Measurements from ENCODE around the gene VAV2. TPM values are rescaled to one million over a fixed set of nuclear protein-coding genes. Genes with fewer than 3 reads are reported as not detected.
A peak's percentile ranks its signal among the peaks of the same experiment; 100 is the strongest.

The VAV2 gene
- total and polyA plus RNA-seq, 4 donors = 13.0 to 28.2 (median 16.3) TPM

DNA sequence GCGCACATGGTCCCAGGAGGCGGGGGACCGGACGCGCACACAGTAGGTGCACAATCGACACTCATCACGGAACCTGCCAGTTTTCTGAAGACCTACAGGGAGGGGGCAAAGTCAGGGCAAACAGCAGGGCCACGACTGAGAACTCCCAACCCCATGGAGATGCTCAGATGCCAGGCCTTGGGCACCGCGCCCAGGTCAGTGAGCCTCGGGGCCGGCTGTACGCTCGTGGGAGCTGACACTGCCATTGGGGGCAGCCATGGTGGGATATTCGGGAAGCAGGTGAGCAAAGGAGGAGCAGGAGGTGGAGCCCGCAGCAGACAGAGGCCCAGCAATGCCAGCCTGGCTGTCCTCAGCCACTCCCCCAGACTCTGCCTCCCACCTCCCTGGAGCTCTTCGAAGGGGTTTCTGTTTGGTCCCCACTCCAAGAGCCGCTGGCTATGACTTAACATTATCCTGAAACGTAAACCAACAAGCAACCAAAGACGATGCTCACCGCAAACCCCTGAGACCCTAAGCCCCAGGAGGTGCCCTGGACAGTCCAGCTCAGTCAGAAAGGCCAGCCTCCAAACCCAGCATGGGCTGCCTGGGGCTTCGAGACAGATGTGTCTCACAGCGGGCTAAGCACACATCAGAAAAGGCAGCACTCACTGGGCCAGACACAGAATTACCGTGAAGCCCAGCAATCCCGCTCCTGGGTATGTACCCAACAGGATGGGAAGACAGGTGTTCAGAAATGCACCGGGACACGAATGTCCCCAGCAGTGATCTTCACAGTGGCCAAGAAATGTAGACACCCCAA lies 78.4 kb downstream of the VAV2 start:
- Histone ChIP-seq H3K9ac (ENCODE audit: insufficient read depth in 1 of 2, low read length in 2 of 2) (no peak overlapping the region), H3K36me3 (ENCODE audit: control insufficient read depth in 4 of 4, insufficient read depth in 4 of 4, low read length in 4 of 4) (peaks cover 0 to 2% (median 0%) of the 10 kb centered on the region in 4 donors), H3K4me1 (ENCODE audit: control insufficient read depth in 5 of 5, insufficient read depth in 5 of 5, low read length in 5 of 5) (peaks cover 0 to 29% (median 16%) of the 10 kb centered on the region in 5 donors), H3K27me3 (ENCODE audit: control insufficient read depth in 3 of 3, insufficient read depth in 3 of 3, low read length in 2 of 3) (no peaks in the 10 kb centered on the region), H3K27ac (ENCODE audit: low read depth in 1 of 2, low read length in 1 of 2) (no peak overlapping the region), H3K9me3 (ENCODE audit: control insufficient read depth in 4 of 4, insufficient read depth in 3 of 4, low read length in 3 of 4) (no peaks in the 10 kb centered on the region), H3K4me3 (no peak overlapping the region)
- WGBS, 2 donors = 89% methylated on average over 27 of the region's 27 CpGs
- TF ChIP-seq, protein P1, sequence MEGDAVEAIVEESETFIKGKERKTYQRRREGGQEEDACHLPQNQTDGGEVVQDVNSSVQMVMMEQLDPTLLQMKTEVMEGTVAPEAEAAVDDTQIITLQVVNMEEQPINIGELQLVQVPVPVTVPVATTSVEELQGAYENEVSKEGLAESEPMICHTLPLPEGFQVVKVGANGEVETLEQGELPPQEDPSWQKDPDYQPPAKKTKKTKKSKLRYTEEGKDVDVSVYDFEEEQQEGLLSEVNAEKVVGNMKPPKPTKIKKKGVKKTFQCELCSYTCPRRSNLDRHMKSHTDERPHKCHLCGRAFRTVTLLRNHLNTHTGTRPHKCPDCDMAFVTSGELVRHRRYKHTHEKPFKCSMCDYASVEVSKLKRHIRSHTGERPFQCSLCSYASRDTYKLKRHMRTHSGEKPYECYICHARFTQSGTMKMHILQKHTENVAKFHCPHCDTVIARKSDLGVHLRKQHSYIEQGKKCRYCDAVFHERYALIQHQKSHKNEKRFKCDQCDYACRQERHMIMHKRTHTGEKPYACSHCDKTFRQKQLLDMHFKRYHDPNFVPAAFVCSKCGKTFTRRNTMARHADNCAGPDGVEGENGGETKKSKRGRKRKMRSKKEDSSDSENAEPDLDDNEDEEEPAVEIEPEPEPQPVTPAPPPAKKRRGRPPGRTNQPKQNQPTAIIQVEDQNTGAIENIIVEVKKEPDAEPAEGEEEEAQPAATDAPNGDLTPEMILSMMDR (IDR thresholded peaks at IDR 0.05; ENCODE audit: control extremely low read depth, extremely low read depth) = no peak
- ATAC-seq (ENCODE audit: insufficient read depth, low FRiP score) = no peak
- DNase-seq = no peak

DNA sequence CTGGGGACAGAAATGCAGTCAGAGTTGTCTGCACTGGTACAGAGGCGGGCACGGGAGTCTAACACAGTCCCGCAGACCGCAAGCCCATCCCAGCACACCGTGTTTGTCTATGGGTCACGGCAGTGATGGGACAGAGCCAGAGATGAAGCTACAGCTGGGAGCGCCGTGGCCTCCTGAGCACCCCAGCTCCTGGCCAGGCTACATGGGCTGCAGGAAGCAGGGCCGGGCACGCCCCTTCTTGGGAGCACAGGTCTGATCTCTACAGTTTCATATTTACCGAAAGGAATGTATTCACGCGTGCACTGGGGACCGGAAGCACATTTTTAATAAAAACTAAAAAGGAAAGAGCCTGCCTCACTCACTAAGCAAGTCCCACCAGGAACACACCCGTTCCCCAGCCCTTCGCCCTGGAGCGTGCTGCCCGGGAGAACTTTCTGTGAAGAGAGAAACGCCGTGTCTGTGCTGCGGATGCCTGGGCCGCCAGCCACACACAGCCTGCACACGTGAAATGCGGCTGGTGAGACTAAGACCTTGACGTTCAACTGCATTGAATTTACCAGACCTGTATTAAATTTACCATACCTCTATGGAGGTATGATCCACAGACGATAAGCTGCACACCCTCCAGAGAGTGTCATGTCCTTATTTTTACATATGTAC lies 81.1 kb downstream of the VAV2 start:
- ATAC-seq (ENCODE audit: insufficient read depth, low FRiP score) (no peak), DNase-seq (peak in 1 of 3 donors; percentile 43)
- H3K27me3 ChIP-seq (ENCODE audit: control insufficient read depth in 3 of 3, insufficient read depth in 3 of 3, low read length in 2 of 3) = no peaks in the 10 kb centered on the region
- H3K4me3 ChIP-seq = no peak overlapping the region
- WGBS, 2 donors = 68 to 78% methylated on average over 26 of the region's 26 CpGs
- H3K9ac ChIP-seq (ENCODE audit: insufficient read depth in 1 of 2, low read length in 2 of 2) = no peak overlapping the region
- H3K36me3 ChIP-seq (ENCODE audit: control insufficient read depth in 4 of 4, insufficient read depth in 4 of 4, low read length in 4 of 4) = peaks cover 0 to 2% (median 0%) of the 10 kb centered on the region in 4 donors
- H3K4me1 ChIP-seq (ENCODE audit: control insufficient read depth in 5 of 5, insufficient read depth in 5 of 5, low read length in 5 of 5) = peaks cover 0 to 22% (median 15%) of the 10 kb centered on the region in 5 donors
- H3K27ac ChIP-seq (ENCODE audit: low read depth in 1 of 2, low read length in 1 of 2) = no peak overlapping the region
- H3K9me3 ChIP-seq (ENCODE audit: control insufficient read depth in 4 of 4, insufficient read depth in 3 of 4, low read length in 3 of 4) = no peaks in the 10 kb centered on the region
- TF ChIP-seq, protein P1 (IDR thresholded peaks at IDR 0.05; ENCODE audit: control extremely low read depth, extremely low read depth) = no peak

DNA sequence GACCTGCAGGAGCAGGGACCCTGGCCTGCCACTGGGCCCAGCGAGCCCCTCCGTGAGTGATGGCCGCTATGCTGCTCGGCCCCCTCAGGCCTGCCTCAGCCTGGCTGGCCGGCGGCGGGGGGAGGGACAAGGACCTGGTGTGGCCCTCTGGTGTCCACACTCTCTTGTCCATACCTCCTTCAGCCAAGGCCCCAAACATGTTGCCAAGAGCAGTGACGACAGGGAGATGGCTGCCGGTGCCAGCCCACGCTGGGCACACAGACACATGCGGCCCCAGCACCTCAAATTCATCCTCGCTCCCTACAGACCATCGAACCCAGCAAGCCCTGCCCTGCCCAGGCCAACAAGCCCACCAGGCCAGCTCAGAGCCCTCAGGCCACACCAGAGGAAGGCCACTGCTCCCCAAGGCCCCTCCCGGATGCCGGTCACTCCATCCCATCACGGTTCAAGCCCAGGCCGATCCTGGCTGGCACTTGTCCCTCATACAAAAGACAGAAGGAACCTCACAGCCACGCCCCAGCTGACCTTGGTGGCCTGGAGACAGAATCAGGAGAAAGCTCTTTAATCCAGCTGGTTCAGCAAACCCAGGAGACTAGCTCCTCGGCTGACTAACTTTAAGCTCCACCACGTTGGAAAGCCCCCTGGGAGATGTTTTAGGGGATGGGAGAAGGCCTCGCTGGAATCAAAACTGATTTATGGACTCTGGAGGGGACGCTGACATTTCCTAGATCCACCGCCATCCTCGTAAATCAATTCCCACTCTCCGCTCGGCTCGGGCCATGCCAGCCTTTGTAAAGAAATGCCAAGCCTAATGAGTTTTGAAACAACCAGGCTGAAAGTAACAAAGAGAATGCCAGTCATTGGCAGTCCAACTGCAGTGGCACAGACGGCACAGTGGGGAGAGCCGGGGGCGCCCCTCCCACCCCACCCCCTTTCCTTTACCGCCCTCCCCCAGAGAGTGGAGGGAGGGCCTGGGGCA lies 84.9 kb downstream of the VAV2 start:
- Histone ChIP-seq H3K27ac (ENCODE audit: low read depth in 1 of 2, low read length in 1 of 2) (peak overlapping the region in 1 of 2 donors; percentile 6), H3K9ac (ENCODE audit: insufficient read depth in 1 of 2, low read length in 2 of 2) (no peak overlapping the region)
- no peak for DNase-seq

More for the DNA sequence above, 84.9 kb downstream of the VAV2 start:
- TF ChIP-seq, protein P1 (IDR thresholded peaks at IDR 0.05; ENCODE audit: control extremely low read depth, extremely low read depth) = no peak
- Histone ChIP-seq H3K4me3 (no peak overlapping the region), H3K27me3 (ENCODE audit: control insufficient read depth in 3 of 3, insufficient read depth in 3 of 3, low read length in 2 of 3) (no peaks in the 10 kb centered on the region), H3K36me3 (ENCODE audit: control insufficient read depth in 4 of 4, insufficient read depth in 4 of 4, low read length in 4 of 4) (no peaks in the 10 kb centered on the region), H3K9me3 (ENCODE audit: control insufficient read depth in 4 of 4, insufficient read depth in 3 of 4, low read length in 3 of 4) (no peaks in the 10 kb centered on the region), H3K4me1 (ENCODE audit: control insufficient read depth in 5 of 5, insufficient read depth in 5 of 5, low read length in 5 of 5) (peaks cover 0 to 18% (median 11%) of the 10 kb centered on the region in 5 donors)
- ATAC-seq (ENCODE audit: insufficient read depth, low FRiP score) = no peak
- WGBS, 2 donors = 85 to 87% methylated on average over 30 to 31 of the region's 31 CpGs
